Raji (cell line): Measurements from ENCODE around the gene IQCE.

Experiments
- POLR2A ChIP-seq: IDR thresholded peaks from 2 replicates; pipeline ENCODE4 v1.6.1; 2011; ENCODE audit warnings: low read depth, low read length, control low read depth; ENCODE audit not compliant: insufficient read depth

The IQCE gene

DNA sequence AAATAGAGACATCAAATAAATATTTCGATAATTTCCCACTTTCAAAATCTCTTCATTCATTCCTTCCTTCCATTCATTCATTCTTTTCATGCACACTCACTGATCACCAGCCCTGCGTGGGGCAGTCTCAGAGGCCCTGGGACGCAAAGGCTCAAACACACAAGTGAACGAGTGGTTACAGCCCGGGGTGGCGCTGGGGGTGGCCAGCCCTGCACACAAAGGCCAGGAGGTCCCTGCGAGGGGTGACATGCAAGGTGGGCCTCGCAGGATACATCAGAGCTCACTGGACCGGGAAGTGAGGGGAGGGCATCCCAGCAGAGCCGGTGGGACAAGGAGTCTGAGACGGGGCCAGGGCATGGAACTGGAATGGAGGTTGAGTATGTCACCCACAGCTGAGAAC lies 43.1 kb downstream of the IQCE start:
- no peak for TF ChIP-seq POLR2A

DNA sequence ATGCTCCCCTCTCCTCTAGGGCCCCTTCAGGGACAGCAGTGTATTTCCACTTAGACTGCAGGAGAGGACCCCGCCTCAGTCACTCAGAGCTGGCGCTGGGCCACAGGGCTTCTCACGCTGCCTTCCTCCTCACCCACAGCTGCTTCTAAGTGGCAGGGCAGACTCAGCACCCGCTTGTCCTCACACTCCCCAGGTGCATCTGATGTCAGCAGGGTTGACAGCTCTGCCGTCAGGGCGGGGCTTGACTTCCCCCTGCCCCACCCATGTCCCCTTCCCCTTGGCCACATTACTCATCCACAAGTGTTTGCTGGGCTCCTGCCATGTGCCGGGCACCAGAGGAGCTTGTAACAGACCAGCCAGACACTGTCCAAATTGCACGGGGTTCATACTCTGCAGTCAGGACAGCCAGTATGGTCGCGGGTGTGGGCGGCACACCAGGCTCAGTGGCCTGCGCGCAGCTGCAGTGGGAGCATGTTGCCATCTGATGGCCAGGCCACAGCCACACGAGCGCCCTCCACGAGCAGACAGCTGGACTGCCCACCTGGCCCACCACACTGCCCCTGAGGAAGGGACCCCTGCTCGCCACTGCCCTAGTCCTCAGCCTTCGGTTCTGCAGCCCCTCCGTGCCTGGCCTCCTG lies 43.7 kb downstream of the IQCE start:
- no peak for TF ChIP-seq POLR2A

DNA sequence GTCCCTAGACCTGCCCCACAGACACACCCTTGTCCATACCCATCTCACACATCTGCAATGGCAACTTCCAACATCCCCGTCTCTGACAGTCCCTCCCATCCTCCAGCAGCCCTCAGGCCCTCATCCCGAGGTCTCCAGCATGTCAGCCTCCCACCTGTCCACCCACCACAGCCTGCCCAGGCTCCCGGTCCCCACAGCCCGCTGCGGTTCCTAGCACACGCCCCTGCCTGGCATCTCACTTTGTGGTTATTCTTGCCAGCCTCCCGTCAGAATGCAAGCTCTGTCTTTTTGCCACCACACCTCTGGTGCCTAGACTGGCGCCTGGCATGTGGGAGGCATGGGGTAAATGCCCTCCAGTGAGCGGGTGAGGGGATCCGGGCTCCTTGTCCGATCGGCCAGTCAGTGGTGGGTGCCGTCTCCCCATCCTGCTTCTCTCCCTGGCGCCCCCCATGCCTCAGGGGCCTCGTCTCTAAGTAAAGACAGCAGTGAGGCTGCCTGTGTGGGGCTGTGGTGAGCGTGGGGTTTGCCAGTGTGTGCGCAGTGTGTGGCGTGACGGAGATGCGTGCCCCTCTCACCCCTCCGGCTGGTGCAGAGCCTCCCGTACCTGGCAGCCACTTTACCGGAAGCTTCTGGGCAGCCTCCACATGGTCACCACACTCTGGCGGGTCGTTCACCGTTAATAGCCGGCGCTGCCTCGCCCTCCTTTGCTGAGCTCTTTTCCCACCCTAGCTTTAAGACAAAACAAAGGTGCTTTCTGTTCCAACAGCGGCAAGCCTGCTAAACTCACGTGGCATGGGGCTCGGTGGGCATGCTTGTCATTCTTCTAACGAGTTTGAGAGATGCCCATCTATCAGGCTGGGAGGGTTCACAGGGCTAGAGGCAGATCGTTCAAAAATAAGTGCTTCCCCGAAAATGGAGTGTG lies 44.5 kb downstream of the IQCE start:
- TF ChIP-seq POLR2A, result no peak

DNA sequence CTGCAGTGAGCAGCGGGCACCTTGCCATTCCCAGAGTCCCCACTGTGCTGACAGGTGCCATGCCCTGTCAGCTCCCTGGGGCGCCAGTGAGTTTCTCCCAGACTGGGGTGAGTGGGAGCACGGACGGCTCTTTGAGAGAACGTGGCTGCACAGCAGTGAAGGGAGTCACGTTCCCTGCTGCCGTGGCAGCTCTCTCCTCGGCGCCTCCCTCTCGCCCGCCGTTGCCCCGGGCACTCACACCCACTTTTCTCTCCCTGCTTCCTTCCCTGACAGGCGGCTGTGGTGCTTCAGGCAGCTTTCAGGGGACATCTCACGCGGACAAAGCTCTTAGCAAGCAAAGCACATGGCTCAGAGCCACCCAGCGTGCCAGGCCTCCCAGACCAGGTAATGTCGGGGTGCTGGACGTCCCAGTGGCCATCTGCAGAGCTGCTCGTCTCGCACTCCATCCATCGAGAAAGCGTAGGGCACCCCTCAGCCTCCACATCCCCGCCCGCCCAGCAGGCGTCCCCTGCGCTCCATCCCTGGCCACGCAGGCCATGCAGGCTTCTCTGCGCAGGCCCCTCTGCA lies 45.9 kb downstream of the IQCE start:
- no peak for TF ChIP-seq POLR2A

DNA sequence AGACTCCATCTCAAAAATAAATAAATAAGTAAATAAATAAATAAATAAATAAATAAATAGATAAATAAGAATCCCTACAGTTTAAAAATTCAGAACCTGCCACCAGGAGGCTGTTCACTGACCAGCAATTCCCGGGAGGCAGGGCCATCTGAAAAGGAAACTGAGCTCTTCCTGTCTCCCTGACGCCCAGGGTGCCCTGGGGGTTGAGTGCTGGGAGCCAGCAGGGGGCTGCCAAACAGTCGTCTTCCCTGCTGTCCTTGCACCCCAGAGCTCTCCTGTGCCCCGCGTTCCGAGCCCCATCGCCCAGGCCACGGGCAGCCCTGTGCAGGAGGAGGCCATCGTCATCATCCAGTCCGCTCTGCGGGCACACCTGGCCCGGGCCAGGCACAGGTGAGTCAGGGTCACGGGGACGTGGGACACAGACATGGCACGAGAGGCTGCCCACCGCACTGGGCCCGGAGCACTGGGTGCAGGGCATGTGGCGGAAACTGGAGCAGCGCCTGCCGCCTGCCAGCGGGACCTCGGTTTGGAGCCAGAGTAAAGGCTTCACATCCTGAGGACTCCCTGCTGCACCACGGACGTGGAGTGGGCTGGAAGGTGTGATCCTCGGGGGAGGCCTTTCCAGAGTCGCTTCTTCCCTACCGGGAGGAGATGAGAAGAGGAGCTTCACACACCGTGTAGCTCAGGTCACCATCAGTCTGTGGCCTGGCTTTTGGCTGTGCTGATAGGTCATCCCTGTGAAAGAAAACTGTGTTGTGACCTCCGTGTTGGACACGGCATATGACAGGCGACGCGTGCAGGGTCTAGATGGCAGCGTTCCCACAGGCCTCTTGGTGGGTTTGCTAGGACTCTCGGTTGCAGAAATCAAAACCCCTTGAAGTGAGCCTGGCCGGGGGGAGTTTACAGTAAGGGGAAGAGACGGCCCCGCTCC lies 47.1 kb downstream of the IQCE start:
- TF ChIP-seq POLR2A, result no peak

DNA sequence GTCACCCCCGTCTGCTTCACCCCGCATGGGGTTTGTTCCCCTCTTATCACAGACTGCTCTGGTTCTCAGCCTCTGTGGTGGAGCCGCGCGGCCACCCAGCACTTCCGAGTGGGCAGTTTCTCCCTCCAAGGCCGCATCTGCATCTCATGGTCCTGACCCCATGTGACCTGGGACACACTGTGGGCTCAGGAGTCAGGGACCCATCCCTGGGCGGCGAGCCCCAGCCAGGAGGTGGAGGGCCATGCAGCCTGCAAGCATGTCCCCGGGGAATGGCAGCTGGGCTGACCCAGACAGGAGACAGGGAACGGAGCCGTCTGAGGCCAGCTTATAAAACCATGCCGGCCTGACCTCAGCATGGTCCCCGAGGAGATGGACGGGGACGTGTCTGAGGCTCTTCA lies 47.8 kb downstream of the IQCE start:
- no peak for TF ChIP-seq POLR2A

DNA sequence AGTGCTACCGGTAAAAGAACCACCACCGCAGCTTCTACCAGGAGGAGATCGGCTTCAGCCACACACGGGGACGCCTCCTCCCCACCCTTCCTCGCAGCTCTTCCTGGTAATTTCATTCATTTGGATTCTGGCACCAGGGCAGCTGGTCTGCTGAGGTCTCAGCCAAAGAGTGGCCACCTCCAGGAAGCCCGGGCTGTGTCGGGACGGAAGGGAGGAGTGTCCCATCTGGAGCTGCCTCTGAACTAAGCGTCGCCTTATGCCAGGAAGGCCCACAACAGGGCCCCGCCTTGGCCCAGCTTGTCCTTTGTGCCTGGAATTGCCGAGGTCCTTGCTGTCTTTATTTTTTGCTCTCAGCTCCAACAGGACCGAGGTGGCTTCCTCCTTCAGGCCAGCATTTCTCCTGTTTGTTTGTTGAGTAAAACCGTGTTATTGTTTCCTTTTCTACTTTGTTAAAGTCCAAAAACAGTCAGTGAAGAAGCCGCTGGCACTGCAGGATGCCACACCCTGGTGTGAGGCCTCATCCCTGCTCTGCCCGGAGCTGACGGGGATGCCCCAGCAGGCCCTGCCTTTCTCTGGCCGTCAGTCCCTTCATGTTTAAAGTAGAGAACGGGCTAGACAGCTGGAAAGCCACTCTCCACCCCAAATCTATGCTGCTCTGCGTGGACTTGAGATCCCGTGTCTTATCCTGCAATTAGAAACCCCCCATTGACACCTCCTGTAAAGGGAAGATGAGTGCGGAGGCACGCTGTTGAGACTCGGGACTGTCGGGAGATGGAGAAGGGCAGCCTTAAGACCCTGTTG lies 48.5 kb downstream of the IQCE start:
- TF ChIP-seq POLR2A, result no peak

DNA sequence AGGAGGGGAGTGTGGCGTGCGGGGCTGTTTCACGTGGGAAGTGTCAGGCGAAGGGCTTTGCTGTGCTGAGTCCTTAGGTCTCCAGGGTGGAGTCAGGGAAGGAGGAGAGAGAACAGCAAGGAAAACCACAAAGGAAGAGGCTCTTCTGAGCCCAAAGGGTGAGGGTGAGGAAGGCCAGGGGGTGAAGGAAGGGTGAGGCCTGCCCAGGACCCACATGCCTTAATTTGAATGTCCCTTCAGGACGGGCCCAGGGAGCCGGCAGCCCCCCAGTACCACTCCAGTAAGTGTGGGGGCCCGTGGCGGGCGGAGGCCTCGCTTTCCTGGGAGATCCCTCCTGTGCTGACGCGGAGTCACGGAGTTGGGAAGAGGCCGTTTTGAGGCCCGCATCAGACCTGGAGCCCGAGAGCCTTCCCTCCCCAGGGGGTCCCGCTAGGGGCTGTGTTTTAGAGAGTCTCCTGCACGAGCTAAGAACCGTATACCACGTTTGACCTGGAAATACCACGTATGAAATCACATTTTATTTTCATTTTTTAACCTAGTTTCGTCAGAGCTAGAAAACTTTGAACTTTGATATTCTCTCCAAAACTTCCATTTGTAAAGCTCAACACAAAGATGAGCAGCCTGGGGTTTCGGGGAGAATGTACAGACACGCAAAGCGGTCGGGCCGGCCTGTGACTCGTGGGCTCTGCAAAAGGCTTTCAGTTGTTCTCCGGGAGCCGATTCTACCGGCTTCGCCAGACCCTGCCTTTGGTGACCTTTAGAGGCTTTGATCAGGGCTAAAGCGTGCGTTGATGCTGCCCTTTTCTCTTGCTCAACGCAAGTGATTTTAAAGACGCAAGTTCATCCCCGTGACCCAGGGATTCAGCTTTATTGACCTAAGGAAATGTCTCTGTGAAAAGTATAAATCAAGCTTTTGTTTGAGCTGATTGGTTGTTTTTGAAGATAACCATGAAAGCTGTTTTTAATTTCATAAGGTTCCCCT lies 49.4 kb downstream of the IQCE start:
- no peak for TF ChIP-seq POLR2A

DNA sequence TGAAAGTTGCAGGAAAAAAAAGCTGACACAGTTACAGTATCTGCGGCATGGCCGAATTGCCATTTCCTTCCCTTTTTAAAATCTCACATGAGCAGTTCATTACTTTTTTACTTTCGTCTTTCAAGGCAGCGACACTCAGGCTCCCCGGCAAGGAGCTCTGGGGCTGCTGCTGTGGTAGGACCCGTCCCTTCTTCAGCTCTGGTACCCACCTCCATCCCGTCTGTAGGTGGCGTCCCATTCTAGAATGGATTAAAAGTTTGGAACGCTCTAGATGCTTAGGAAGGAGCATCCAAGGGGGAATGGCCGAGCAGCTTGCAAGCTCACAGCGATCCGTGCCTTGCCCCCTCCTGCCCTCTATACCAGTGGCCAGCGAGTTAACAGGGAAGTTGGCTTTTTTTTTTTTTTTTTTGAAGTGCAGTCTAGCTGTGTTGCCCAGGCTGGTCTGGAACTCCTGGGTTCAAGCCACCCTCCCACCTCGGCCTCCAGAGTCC lies 50.2 kb downstream of the IQCE start:
- TF ChIP-seq POLR2A, result no peak

DNA sequence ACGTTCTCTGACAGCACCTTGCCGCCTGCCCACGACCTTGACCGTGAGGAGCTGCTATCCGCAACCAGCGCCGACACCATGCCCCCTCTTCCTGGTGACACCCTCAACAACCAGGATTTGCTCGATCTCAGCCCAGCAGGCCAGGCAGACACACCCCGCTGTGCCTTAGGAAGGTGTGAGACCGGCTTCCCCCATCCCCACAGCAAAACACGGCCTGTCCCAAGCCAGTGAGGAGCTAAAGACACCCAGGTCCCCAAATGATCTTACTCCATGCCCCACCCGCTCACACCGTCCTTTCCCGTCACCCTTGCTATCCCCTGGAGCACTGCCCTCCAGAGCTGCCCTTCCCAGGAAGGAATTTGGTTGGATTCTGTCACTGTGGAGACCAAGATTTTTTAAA lies 51.7 kb downstream of the IQCE start:
- no peak for TF ChIP-seq POLR2A

DNA sequence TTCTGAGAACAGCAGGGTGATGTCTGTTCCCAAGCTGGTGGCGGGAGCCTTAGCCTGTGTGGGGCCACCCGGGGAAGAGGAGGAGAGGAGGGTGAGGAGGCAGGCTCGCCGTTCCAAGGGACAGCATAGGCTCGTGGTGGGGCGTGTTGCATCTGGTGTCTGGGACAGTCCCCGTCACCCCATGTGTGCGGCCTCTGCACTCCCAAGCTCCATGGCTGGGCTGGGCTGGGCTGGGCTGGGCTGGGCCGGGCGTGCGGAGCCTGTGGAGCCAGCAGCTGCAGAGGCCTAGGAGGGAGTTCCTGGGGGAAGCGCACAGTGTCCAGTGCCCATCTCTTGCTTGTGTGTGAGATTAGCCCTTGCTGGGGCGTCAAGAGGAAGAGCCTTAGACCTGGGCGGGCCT lies 52.1 kb downstream of the IQCE start:
- TF ChIP-seq POLR2A, result no peak

DNA sequence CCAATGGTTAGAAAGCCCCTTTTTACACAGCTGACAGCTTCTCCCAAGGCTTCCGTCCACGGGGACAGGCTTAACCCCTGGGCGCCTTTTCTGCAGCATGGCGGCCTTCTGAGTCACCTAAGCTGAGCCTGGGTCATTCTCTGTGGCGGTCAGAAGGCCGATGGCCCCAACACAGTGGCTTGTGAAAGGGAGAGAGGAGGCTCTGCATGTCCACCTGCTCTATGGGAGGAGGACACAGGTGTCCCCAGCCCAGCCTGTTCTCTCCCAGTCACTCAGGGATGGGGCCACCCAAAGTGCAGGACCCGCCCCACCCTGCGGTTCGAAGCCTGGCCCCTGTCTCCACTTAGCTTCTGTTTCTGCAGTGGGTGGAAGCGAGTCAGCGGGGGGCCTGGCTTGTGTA lies 52.6 kb downstream of the IQCE start:
- TF ChIP-seq POLR2A, result no peak

DNA sequence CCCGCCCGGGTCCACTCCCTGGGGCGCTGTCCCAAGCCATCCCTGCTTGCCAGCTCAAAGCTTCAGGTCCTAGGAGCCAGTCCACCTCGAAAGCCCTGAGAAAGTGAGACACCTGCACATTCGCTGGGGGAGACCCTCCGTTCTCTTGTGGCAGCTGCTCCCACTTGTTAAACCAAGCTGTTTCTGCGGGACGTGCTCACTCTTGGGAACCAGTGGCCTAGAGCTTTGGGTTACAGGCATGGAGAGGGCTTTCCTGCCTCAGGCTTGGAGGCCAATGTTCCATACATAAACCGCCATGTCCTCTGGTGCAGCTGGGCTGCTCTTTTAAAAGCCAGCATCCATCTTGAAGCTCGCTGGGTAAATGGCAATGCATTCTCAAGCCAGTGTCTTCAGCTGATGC lies 53.1 kb downstream of the IQCE start:
- no peak for TF ChIP-seq POLR2A

DNA sequence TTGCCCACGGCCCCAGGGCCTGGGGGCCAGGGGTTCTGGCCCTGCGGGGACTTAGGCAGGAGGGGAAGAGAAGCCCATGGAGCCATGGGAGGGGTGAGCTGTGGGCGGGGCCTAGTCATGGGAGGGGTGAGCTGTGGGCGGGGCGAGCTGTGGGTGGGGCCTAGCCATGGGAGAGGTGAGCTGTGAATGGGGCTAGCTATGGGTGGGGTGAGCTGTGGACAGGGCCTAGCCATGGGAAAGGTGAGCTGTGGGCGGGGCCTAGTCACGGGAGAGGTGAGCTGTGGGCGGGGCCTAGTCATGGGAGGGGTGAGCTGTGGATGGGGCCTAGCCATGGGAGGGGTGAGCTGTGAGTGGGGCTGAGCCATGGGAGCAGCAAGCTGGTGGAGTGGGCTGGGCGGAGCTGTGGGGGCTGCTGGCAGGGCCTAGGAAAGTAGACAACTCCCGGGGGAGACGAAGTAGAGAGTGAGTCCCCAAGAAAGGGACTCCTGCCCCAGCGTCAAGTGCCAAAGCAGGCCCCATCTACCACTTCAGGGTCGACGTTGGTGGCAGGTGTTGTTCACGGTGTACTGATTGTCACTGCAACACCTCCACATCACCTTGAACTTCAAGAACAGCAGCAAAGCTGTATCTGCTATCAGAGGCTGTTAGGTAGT lies 53.8 kb downstream of the IQCE start:
- TF ChIP-seq POLR2A, result no peak
